ENCODE data around the gene TRABD2A.

TRABD2A gene

DNA sequence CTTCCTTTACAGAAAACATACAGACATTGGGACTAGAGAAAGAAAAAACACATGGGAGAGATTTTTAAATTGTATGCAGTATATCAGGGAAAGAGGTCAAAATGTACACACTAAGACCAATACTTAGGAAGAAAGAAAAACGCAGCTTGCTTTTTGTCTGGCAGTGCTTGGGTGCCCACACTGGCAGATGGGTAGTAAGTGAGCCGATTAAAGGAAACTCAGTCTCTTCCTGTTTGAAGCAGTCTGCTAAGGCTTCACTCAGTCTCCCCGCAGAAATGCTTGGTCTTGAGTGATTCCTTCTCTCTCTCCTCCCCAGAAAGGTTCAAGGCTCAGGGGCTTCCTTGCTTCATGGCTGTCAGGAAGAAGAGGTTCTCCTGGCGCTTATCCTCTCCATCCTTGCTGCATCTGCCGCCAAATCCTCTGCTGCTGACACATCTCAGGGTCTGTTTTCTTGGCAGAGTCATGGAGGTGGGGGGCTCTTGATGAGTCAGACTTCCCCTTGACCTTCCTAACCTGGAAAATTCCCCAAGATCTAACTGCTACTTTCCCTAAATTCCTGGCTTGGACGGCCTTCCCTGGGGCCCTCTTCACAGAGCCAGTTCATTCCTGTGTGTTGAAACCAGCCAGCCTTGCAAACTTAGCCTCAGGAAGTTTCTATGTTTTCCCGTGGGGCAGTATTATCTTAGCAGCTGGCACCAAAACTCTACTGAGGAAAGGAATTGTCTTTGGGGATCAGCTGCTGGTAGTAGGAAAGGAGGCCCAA, 14.1 kb upstream of the TRABD2A start:
- Histone ChIP-seq H3K36me3 (ENCODE audit: insufficient read depth, low read length) (no peaks in the 10 kb centered on the region), H3K4me2 (ENCODE audit: low read depth, low read length, poor library complexity, severe bottlenecking) (peak overlapping the region; percentile 69), H3K9me2 (replicated peaks; ENCODE audit: low read depth, low read length) (no peaks in the 10 kb centered on the region), H3K79me2 (ENCODE audit: insufficient read depth, low read length) (no peaks in the 10 kb centered on the region), H4K20me1 (ENCODE audit: insufficient read depth, low read length, poor library complexity, severe bottlenecking) (no peaks in the 10 kb centered on the region), H3K9me3 (ENCODE audit: insufficient read depth, low read depth, low read length) (no peaks in the 10 kb centered on the region), H3K9ac (ENCODE audit: low read depth, low read length, poor library complexity, severe bottlenecking) (peak overlapping the region; percentile 57), H3K4me3 (ENCODE audit: low read length, poor library complexity, severe bottlenecking) (peak overlapping the region; percentile 20), H3K27me3 (ENCODE audit: insufficient read depth, low read length, poor library complexity, severe bottlenecking) (no peaks in the 10 kb centered on the region), H3F3A (ENCODE audit: low read depth) (no peaks in the 10 kb centered on the region; the same call in 1 of the 2 replicates), H3K4me1 (ENCODE audit: insufficient read depth, low read length, poor library complexity, severe bottlenecking) (peaks cover 29% of the 10 kb centered on the region), H2AFZ (ENCODE audit: low read length) (peak overlapping the region; percentile 78)
- no peak for TF ChIP-seq EZH2phosphoT487 (IDR thresholded peaks at IDR 0.05; ENCODE audit: borderline replicate concordance)
- TF ChIP-seq, protein P1, sequence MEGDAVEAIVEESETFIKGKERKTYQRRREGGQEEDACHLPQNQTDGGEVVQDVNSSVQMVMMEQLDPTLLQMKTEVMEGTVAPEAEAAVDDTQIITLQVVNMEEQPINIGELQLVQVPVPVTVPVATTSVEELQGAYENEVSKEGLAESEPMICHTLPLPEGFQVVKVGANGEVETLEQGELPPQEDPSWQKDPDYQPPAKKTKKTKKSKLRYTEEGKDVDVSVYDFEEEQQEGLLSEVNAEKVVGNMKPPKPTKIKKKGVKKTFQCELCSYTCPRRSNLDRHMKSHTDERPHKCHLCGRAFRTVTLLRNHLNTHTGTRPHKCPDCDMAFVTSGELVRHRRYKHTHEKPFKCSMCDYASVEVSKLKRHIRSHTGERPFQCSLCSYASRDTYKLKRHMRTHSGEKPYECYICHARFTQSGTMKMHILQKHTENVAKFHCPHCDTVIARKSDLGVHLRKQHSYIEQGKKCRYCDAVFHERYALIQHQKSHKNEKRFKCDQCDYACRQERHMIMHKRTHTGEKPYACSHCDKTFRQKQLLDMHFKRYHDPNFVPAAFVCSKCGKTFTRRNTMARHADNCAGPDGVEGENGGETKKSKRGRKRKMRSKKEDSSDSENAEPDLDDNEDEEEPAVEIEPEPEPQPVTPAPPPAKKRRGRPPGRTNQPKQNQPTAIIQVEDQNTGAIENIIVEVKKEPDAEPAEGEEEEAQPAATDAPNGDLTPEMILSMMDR (conservative IDR thresholded peaks at IDR 0.05; ENCODE audit: low read length) = no peak

DNA sequence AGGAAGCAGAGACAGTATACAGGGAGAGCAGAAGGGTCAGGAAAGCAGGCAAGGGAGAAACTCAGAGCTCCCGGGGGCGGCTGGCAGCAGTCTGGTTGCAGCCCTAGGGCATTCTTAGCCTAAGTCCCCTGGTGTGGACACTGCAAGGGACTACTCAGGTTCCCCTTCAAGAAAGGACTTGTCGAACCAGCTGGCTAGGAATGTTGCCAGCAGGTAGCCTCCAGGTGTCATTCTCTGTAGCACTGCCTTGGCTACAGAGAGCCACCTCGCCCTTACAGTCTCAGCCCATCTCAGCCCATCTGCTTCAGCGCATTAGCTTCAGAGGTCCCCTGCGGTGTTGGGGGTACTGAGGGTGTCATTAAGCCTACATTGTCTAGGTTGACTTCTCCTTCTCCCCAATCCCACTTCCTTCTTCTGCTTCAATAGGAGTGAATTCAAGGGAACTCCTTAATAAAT, 13.3 kb upstream of the TRABD2A start:
- no peaks in the 10 kb centered on the region for H3K27me3 ChIP-seq (ENCODE audit: insufficient read depth, low read length, poor library complexity, severe bottlenecking)
- peak overlapping the region; percentile 69 for H3K4me2 ChIP-seq (ENCODE audit: low read depth, low read length, poor library complexity, severe bottlenecking)
- H3K9ac ChIP-seq (ENCODE audit: low read depth, low read length, poor library complexity, severe bottlenecking) = peak overlapping the region; percentile 57
- H3K9me2 ChIP-seq (replicated peaks; ENCODE audit: low read depth, low read length) = no peaks in the 10 kb centered on the region
- H3K9me3 ChIP-seq (ENCODE audit: insufficient read depth, low read depth, low read length) = no peaks in the 10 kb centered on the region
- no peak for TF ChIP-seq EZH2phosphoT487 (IDR thresholded peaks at IDR 0.05; ENCODE audit: borderline replicate concordance)
- TF ChIP-seq, protein P1 (conservative IDR thresholded peaks at IDR 0.05; ENCODE audit: low read length) = no peak
- peak overlapping the region; percentile 78 for H2AFZ ChIP-seq (ENCODE audit: low read length)
- no peaks in the 10 kb centered on the region for H3K36me3 ChIP-seq (ENCODE audit: insufficient read depth, low read length)
- H3F3A ChIP-seq (ENCODE audit: low read depth) = no peaks in the 10 kb centered on the region; the same call in 1 of the 2 replicates
- H3K4me3 ChIP-seq (ENCODE audit: low read length, poor library complexity, severe bottlenecking) = peak overlapping the region; percentile 20
- peaks cover 34% of the 10 kb centered on the region for H3K4me1 ChIP-seq (ENCODE audit: insufficient read depth, low read length, poor library complexity, severe bottlenecking)
- no peaks in the 10 kb centered on the region for H4K20me1 ChIP-seq (ENCODE audit: insufficient read depth, low read length, poor library complexity, severe bottlenecking)
- no peaks in the 10 kb centered on the region for H3K79me2 ChIP-seq (ENCODE audit: insufficient read depth, low read length)

DNA sequence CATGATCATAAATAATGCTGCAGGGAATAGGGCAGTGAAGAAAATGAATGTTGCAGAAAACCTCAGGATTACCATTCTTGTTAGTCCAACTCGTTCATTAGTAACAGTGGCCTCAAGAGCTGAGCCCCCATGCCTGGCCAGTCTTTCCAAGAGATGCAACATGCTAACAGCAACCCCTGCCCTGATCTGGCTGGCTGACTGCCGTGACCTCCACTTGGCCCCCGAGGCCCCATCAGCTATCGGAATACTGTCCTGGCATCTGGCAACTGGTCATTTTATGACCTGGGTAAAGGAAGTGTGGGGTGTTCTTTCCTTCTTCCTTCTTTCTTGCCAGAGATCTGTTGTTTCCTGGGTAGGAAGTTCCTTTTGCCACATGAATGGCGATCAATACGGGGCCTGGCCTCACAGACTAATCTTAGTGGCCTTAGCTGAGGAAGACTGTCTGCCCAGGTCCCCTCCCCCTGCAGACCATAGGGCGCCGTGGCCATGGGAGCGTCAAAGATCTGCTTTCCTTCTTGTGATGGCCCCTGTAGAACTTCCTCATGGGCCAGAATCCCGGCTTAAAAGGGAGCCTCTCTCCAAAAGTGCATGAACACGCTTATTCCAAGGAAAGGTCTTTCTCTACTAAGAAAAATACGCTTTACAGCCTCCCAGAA, 10.6 kb upstream of the TRABD2A start:
- no peaks in the 10 kb centered on the region for H3F3A ChIP-seq (ENCODE audit: low read depth)
- H3K4me1 ChIP-seq (ENCODE audit: insufficient read depth, low read length, poor library complexity, severe bottlenecking) = peaks cover 24% of the 10 kb centered on the region
- no peaks in the 10 kb centered on the region for H3K27me3 ChIP-seq (ENCODE audit: insufficient read depth, low read length, poor library complexity, severe bottlenecking)
- no peaks in the 10 kb centered on the region for H3K9me2 ChIP-seq (replicated peaks; ENCODE audit: low read depth, low read length)
- H3K4me2 ChIP-seq (ENCODE audit: low read depth, low read length, poor library complexity, severe bottlenecking) = no peak overlapping the region
- no peak overlapping the region for H3K4me3 ChIP-seq (ENCODE audit: low read length, poor library complexity, severe bottlenecking)
- TF ChIP-seq, protein P1 (conservative IDR thresholded peaks at IDR 0.05; ENCODE audit: low read length) = no peak
- TF ChIP-seq EZH2phosphoT487 (IDR thresholded peaks at IDR 0.05; ENCODE audit: borderline replicate concordance) = no peak
- no peaks in the 10 kb centered on the region for H3K36me3 ChIP-seq (ENCODE audit: insufficient read depth, low read length)
- no peak overlapping the region for H2AFZ ChIP-seq (ENCODE audit: low read length)
- H3K79me2 ChIP-seq (ENCODE audit: insufficient read depth, low read length) = no peaks in the 10 kb centered on the region
- no peak overlapping the region for H3K9ac ChIP-seq (ENCODE audit: low read depth, low read length, poor library complexity, severe bottlenecking)
- no peaks in the 10 kb centered on the region for H4K20me1 ChIP-seq (ENCODE audit: insufficient read depth, low read length, poor library complexity, severe bottlenecking)
- H3K9me3 ChIP-seq (ENCODE audit: insufficient read depth, low read depth, low read length) = no peaks in the 10 kb centered on the region

Measured in Loucy (cell line).